ENCODE results near the gene FOXM1. TPM values are rescaled to one million over a fixed set of nuclear protein-coding genes. Genes with fewer than 3 reads are reported as not detected.

Gene FOXM1
- total and polyA plus RNA-seq, 2 experiments from 2014 or later = 15.4 to 23.9 TPM

GRCh38 chr12:2922329-2922728, 45.4 kb upstream of the FOXM1 start:
- Histone ChIP-seq H3K27me3 (replicated peaks; ENCODE audit: insufficient read depth) (no peaks in the 10 kb centered on the region), H3K4me2 (ENCODE audit: unreplicated experiment) (no peak overlapping the region), H3K79me2 (ENCODE audit: insufficient read depth) (peaks cover 37% of the 10 kb centered on the region), H3K9me2 (ENCODE audit: insufficient read depth) (no peaks in the 10 kb centered on the region), H2AFZ (no peak overlapping the region), H3F3A (ENCODE audit: insufficient read depth) (peaks cover 29% of the 10 kb centered on the region), H3K36me3 (ENCODE audit: low read depth) (peaks cover 42% of the 10 kb centered on the region), H3K4me3 (no peak overlapping the region), H4K20me1 (ENCODE audit: insufficient read depth) (no peaks in the 10 kb centered on the region), H3K9me3 (ENCODE audit: low read depth) (no peaks in the 10 kb centered on the region), H3K4me1 (ENCODE audit: insufficient read depth) (peaks cover 22% of the 10 kb centered on the region), H3K9ac (no peak overlapping the region), H3K27ac (no peak overlapping the region)
- peak; percentile 54 for DNase-seq
- WGBS, 2 experiments (ENCODE audit: low coverage in 1 of 2, low lambda C conversion rate in 2 of 2, missing lambda C conversion rate in 2 of 2) = 46 to 58% methylated on average over 2 of the region's 2 CpGs
- TF ChIP-seq EZH2 (IDR thresholded peaks at IDR 0.05; ENCODE audit: insufficient read depth, poor library complexity, severe bottlenecking) (no peak), EZH2phosphoT487 (IDR thresholded peaks at IDR 0.05; ENCODE audit: insufficient read depth, low read depth) (no peak)
- in situ Hi-C loops (cut with MboI) = no loop called here

GRCh38 chr12:2919249-2919648, 42.3 kb upstream of the FOXM1 start:
- Histone ChIP-seq H2AFZ (no peak overlapping the region), H3K27me3 (replicated peaks; ENCODE audit: insufficient read depth) (no peaks in the 10 kb centered on the region), H3K27ac (no peak overlapping the region), H3K79me2 (ENCODE audit: insufficient read depth) (peaks cover 57% of the 10 kb centered on the region), H4K20me1 (ENCODE audit: insufficient read depth) (no peaks in the 10 kb centered on the region), H3K4me1 (ENCODE audit: insufficient read depth) (peaks cover 7% of the 10 kb centered on the region), H3K4me2 (ENCODE audit: unreplicated experiment) (no peak overlapping the region), H3K9ac (no peak overlapping the region), H3K36me3 (ENCODE audit: low read depth) (peaks cover 52% of the 10 kb centered on the region), H3F3A (ENCODE audit: insufficient read depth) (peaks cover 15% of the 10 kb centered on the region), H3K9me3 (ENCODE audit: low read depth) (no peaks in the 10 kb centered on the region), H3K4me3 (no peak overlapping the region), H3K9me2 (ENCODE audit: insufficient read depth) (no peaks in the 10 kb centered on the region)
- no peak for TF ChIP-seq EZH2phosphoT487 (IDR thresholded peaks at IDR 0.05; ENCODE audit: insufficient read depth, low read depth)
- no peak for TF ChIP-seq EZH2 (IDR thresholded peaks at IDR 0.05; ENCODE audit: insufficient read depth, poor library complexity, severe bottlenecking)
- DNase-seq = no peak
- 96 to 100% methylated on average over 2 of the region's 2 CpGs for WGBS, 2 experiments (ENCODE audit: low coverage in 1 of 2, low lambda C conversion rate in 2 of 2, missing lambda C conversion rate in 2 of 2)
- in situ Hi-C loops (cut with MboI) = no loop called here

- Histone ChIP-seq H3K27me3 (replicated peaks; ENCODE audit: insufficient read depth) (no peaks in the 10 kb centered on the region), H3F3A (ENCODE audit: insufficient read depth) (peaks cover 4% of the 10 kb centered on the region; the same call in 1 of the 2 replicates), H3K79me2 (ENCODE audit: insufficient read depth) (peaks cover 78% of the 10 kb centered on the region), H3K4me2 (ENCODE audit: unreplicated experiment) (no peak overlapping the region), H3K36me3 (ENCODE audit: low read depth) (peaks cover 30% of the 10 kb centered on the region), H2AFZ (no peak overlapping the region), H3K27ac (no peak overlapping the region), H3K9me3 (ENCODE audit: low read depth) (no peaks in the 10 kb centered on the region), H3K9me2 (ENCODE audit: insufficient read depth) (no peaks in the 10 kb centered on the region), H3K4me1 (ENCODE audit: insufficient read depth) (no peaks in the 10 kb centered on the region), H3K4me3 (no peak overlapping the region), H3K9ac (no peak overlapping the region), H4K20me1 (ENCODE audit: insufficient read depth) (no peaks in the 10 kb centered on the region; the same call in 1 of the 2 replicates)
- in situ Hi-C loops (cut with MboI) = no loop called here
- TF ChIP-seq EZH2phosphoT487 (IDR thresholded peaks at IDR 0.05; ENCODE audit: insufficient read depth, low read depth) = no peak
- DNase-seq = no peak
- WGBS, 2 experiments (ENCODE audit: low coverage in 1 of 2, low lambda C conversion rate in 2 of 2, missing lambda C conversion rate in 2 of 2) = 98 to 100% methylated on average over 3 of the region's 3 CpGs
Measured at GRCh38 chr12:2912216-2912575, 35.2 kb upstream of the FOXM1 start.

- Histone ChIP-seq H3K4me3 (no peak overlapping the region), H3K36me3 (ENCODE audit: low read depth) (no peaks in the 10 kb centered on the region), H3K9me2 (ENCODE audit: insufficient read depth) (no peaks in the 10 kb centered on the region), H3F3A (ENCODE audit: insufficient read depth) (peaks cover 5% of the 10 kb centered on the region; the same call in 1 of the 2 replicates), H3K4me1 (ENCODE audit: insufficient read depth) (no peaks in the 10 kb centered on the region), H3K4me2 (ENCODE audit: unreplicated experiment) (no peak overlapping the region), H3K27ac (no peak overlapping the region), H3K9me3 (ENCODE audit: low read depth) (no peaks in the 10 kb centered on the region), H3K9ac (no peak overlapping the region), H4K20me1 (ENCODE audit: insufficient read depth) (no peaks in the 10 kb centered on the region), H3K27me3 (replicated peaks; ENCODE audit: insufficient read depth) (no peaks in the 10 kb centered on the region), H2AFZ (no peak overlapping the region), H3K79me2 (ENCODE audit: insufficient read depth) (peaks cover 100% of the 10 kb centered on the region)
- in situ Hi-C loops (cut with MboI) = no loop called here
- DNase-seq = no peak
- TF ChIP-seq EZH2 (IDR thresholded peaks at IDR 0.05; ENCODE audit: insufficient read depth, poor library complexity, severe bottlenecking) (no peak), EZH2phosphoT487 (IDR thresholded peaks at IDR 0.05; ENCODE audit: insufficient read depth, low read depth) (no peak)
- 98 to 100% methylated on average over 2 of the region's 2 CpGs for WGBS, 2 experiments (ENCODE audit: low coverage in 1 of 2, low lambda C conversion rate in 2 of 2, missing lambda C conversion rate in 2 of 2)
Measured at GRCh38 chr12:2904260-2904659, 27.3 kb upstream of the FOXM1 start.
